Nephron (organoid): ENCODE measurements around the gene PCNX2.

Experiments
- H3K27ac Mint-ChIP-seq, 3 experiments: 2 replicates each; pipeline ENCODE4 v1.8.0; 2020; ENCODE audit warnings: mixed read lengths in 3 of 3, mild to moderate bottlenecking in 2 of 3, moderate library complexity in 1 of 3
- H3K27me3 Mint-ChIP-seq: 2 replicates; pipeline ENCODE4 v1.8.0; 2021; ENCODE audit warnings: low read depth, mild to moderate bottlenecking, moderate library complexity, mixed read lengths
- H3K36me3 Mint-ChIP-seq: 2 replicates; pipeline ENCODE4 v1.8.0; 2020; ENCODE audit warnings: low read depth, mixed read lengths
- H3K4me1 Mint-ChIP-seq: 2 replicates; pipeline ENCODE4 v1.8.0; 2020; ENCODE audit warnings: mixed read lengths
- H3K4me3 Mint-ChIP-seq, 3 experiments: 2 replicates each; pipeline ENCODE4 v1.8.0; 2020; ENCODE audit warnings: mild to moderate bottlenecking in 3 of 3, mixed read lengths in 3 of 3, moderate library complexity in 2 of 3
- H3K9me3 Mint-ChIP-seq: 2 replicates; pipeline ENCODE4 v1.8.0; 2020; ENCODE audit warnings: mixed read lengths
- TF ChIP-seq, protein P1 (sequence below), 3 experiments: fragments of 200-600 bp; sonication (generic); IDR thresholded peaks; one replicate each; pipeline ENCODE4 v1.5.0; 2021; ENCODE audit warnings: antibody characterized with exemption in 3 of 3; ENCODE audit not compliant: unreplicated experiment in 3 of 3

Gene PCNX2

DNA sequence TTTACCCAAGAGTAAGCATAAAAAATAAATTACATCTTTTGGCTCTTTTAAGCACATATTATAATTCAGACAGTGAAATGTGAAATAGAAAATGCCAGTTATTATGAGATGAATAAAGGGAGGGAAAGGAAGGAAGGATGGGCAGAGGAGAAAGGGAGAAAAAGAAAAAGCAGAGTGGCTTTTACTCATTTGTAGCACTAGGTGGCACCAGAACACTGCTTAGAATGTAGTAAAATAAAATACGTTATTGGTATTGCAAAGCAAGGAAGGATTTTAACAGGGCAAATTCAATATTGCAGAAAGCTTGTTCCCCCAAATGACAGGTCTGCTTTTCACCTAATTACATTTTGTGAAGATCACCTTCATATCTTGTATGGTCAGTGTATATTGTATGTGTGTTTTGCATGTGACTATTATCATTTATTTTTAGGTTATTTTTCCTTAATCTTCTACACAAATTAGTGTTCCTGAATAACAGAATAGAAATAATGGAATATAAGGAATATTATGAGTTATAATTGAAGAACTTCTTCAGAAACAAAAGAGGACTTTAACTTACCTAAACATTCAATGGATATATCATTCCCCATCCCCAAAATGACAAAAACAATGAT, 9.1 kb upstream of the PCNX2 start:
- Mint-ChIP-seq H3K27ac (no peak overlapping the region), H3K36me3 (no peaks in the 10 kb centered on the region), H3K27me3 (peaks cover 8% of the 10 kb centered on the region), H3K9me3 (peaks cover 6% of the 10 kb centered on the region), H3K4me1 (no peaks in the 10 kb centered on the region), H3K4me3 (no peak overlapping the region)
- TF ChIP-seq, protein P1, sequence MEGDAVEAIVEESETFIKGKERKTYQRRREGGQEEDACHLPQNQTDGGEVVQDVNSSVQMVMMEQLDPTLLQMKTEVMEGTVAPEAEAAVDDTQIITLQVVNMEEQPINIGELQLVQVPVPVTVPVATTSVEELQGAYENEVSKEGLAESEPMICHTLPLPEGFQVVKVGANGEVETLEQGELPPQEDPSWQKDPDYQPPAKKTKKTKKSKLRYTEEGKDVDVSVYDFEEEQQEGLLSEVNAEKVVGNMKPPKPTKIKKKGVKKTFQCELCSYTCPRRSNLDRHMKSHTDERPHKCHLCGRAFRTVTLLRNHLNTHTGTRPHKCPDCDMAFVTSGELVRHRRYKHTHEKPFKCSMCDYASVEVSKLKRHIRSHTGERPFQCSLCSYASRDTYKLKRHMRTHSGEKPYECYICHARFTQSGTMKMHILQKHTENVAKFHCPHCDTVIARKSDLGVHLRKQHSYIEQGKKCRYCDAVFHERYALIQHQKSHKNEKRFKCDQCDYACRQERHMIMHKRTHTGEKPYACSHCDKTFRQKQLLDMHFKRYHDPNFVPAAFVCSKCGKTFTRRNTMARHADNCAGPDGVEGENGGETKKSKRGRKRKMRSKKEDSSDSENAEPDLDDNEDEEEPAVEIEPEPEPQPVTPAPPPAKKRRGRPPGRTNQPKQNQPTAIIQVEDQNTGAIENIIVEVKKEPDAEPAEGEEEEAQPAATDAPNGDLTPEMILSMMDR (IDR thresholded peaks at IDR 0.05; ENCODE audit: unreplicated experiment in 3 of 3): peak; percentile 79 to 86 (median 83)

- H3K27ac Mint-ChIP-seq: no peak overlapping the region
- TF ChIP-seq, protein P1 (IDR thresholded peaks at IDR 0.05; ENCODE audit: unreplicated experiment in 3 of 3): no peak
- H3K9me3 Mint-ChIP-seq: peaks cover 3% of the 10 kb centered on the region
- peaks cover 6% of the 10 kb centered on the region for H3K4me1 Mint-ChIP-seq
- H3K27me3 Mint-ChIP-seq: peaks cover 5% of the 10 kb centered on the region
- H3K36me3 Mint-ChIP-seq: no peaks in the 10 kb centered on the region
- no peak overlapping the region for H3K4me3 Mint-ChIP-seq
These were observed 4.8 kb upstream of the PCNX2 start for GRCh38 chr1:233300326-233300725.

GRCh38 chr1:233299450-233299849, 3.9 kb upstream of the PCNX2 start:
- H3K27me3 Mint-ChIP-seq: peaks cover 10% of the 10 kb centered on the region
- TF ChIP-seq, protein P1 (IDR thresholded peaks at IDR 0.05; ENCODE audit: unreplicated experiment in 3 of 3): no peak
- H3K36me3 Mint-ChIP-seq: no peaks in the 10 kb centered on the region
- peaks cover 11% of the 10 kb centered on the region for H3K4me1 Mint-ChIP-seq
- H3K27ac Mint-ChIP-seq: no peak overlapping the region
- peaks cover 3% of the 10 kb centered on the region for H3K9me3 Mint-ChIP-seq
- H3K4me3 Mint-ChIP-seq: no peak overlapping the region

GRCh38 chr1:233295975-233296322, 424 bp upstream of the PCNX2 start:
- H3K27ac Mint-ChIP-seq: peak overlapping the region in 1 of 3 experiments; percentile 21
- peak overlapping the region; percentile 81 to 91 (median 86) for H3K4me3 Mint-ChIP-seq
- H3K27me3 Mint-ChIP-seq: peaks cover 18% of the 10 kb centered on the region
- TF ChIP-seq, protein P1 (IDR thresholded peaks at IDR 0.05; ENCODE audit: unreplicated experiment in 3 of 3): no peak
- H3K9me3 Mint-ChIP-seq: no peaks in the 10 kb centered on the region
- H3K36me3 Mint-ChIP-seq: no peaks in the 10 kb centered on the region
- peaks cover 11% of the 10 kb centered on the region for H3K4me1 Mint-ChIP-seq

- H3K27me3 Mint-ChIP-seq: peaks cover 18% of the 10 kb centered on the region
- peaks cover 11% of the 10 kb centered on the region for H3K4me1 Mint-ChIP-seq
- no peaks in the 10 kb centered on the region for H3K36me3 Mint-ChIP-seq
- peak overlapping the region; percentile 79 to 85 (median 80) for H3K4me3 Mint-ChIP-seq
- H3K27ac Mint-ChIP-seq: peak overlapping the region; percentile 19 to 41 (median 37)
- H3K9me3 Mint-ChIP-seq: no peaks in the 10 kb centered on the region
- TF ChIP-seq, protein P1 (IDR thresholded peaks at IDR 0.05; ENCODE audit: unreplicated experiment in 3 of 3): no peak
These were observed 650 bp downstream of the PCNX2 start for GRCh38 chr1:233294913-233295236.
